Effector memory CD4-positive, alpha-beta T cell (primary cell): Measurements from ENCODE around the gene CHM.

Experiments
- DNase-seq, 3 donors: peaks; one replicate each; pipeline ENCODE4 v3.0.0-alpha.2; 2020
- H3K27ac ChIP-seq: 2 replicates; pipeline ENCODE4 v1.7.0; 2013; ENCODE audit warnings: mild to moderate bottlenecking, low read length, moderate library complexity; ENCODE audit not compliant: insufficient read depth, poor library complexity, severe bottlenecking
- H3K27me3 ChIP-seq: replicated peaks from 2 replicates; pipeline ENCODE4 v1.7.0; 2013; ENCODE audit warnings: mild to moderate bottlenecking, low read length; ENCODE audit not compliant: insufficient read depth, control insufficient read depth, poor library complexity, severe bottlenecking
- H3K36me3 ChIP-seq: 2 replicates; pipeline ENCODE4 v1.7.0; 2013; ENCODE audit warnings: mild to moderate bottlenecking, low read length, moderate library complexity; ENCODE audit not compliant: control insufficient read depth, insufficient read depth
- H3K4me1 ChIP-seq: 2 replicates; pipeline ENCODE4 v1.7.0; 2013; ENCODE audit warnings: low read length, mild to moderate bottlenecking; ENCODE audit not compliant: control insufficient read depth, insufficient read depth, poor library complexity, severe bottlenecking
- H3K4me3 ChIP-seq: 2 replicates; pipeline ENCODE4 v1.7.0; 2013; ENCODE audit warnings: low read length, low read depth, mild to moderate bottlenecking; ENCODE audit not compliant: insufficient read depth, poor library complexity, severe bottlenecking
- H3K9me3 ChIP-seq: 2 replicates; pipeline ENCODE4 v1.7.0; 2013; ENCODE audit warnings: mild to moderate bottlenecking, low read length, moderate library complexity; ENCODE audit not compliant: control insufficient read depth

Gene CHM

GRCh38 chrX:86002076-86002896 is 45.1 kb downstream of the CHM start:
- no peak overlapping the region for H3K4me3 ChIP-seq
- H3K36me3 ChIP-seq: no peaks in the 10 kb centered on the region
- H3K27me3 ChIP-seq: no peaks in the 10 kb centered on the region
- H3K9me3 ChIP-seq: no peaks in the 10 kb centered on the region
- DNase-seq: no peak
- no peak overlapping the region for H3K27ac ChIP-seq
- H3K4me1 ChIP-seq: peaks cover 7% of the 10 kb centered on the region

- Histone ChIP-seq H3K36me3 (no peaks in the 10 kb centered on the region), H3K27me3 (no peaks in the 10 kb centered on the region), H3K9me3 (no peaks in the 10 kb centered on the region), H3K4me3 (no peak overlapping the region), H3K4me1 (peaks cover 7% of the 10 kb centered on the region), H3K27ac (no peak overlapping the region)
- no peak for DNase-seq
These were observed 48.4 kb downstream of the CHM start for GRCh38 chrX:85998954-85999353.

- no peaks in the 10 kb centered on the region for H3K27me3 ChIP-seq
- H3K27ac ChIP-seq: no peak overlapping the region
- DNase-seq: no peak
- H3K4me3 ChIP-seq: no peak overlapping the region
- H3K9me3 ChIP-seq: no peaks in the 10 kb centered on the region
- no peaks in the 10 kb centered on the region for H3K4me1 ChIP-seq
- no peaks in the 10 kb centered on the region for H3K36me3 ChIP-seq
These were observed 50.8 kb downstream of the CHM start for GRCh38 chrX:85996555-85996954.

GRCh38 chrX:85995641-85996040 is 51.7 kb downstream of the CHM start:
- Histone ChIP-seq H3K36me3 (no peaks in the 10 kb centered on the region), H3K27me3 (no peaks in the 10 kb centered on the region), H3K27ac (no peak overlapping the region), H3K4me1 (no peaks in the 10 kb centered on the region), H3K9me3 (no peaks in the 10 kb centered on the region), H3K4me3 (no peak overlapping the region)
- no peak for DNase-seq

GRCh38 chrX:85994797-85995196 is 52.6 kb downstream of the CHM start:
- Histone ChIP-seq H3K27ac (no peak overlapping the region), H3K27me3 (no peaks in the 10 kb centered on the region), H3K4me1 (no peaks in the 10 kb centered on the region), H3K36me3 (no peaks in the 10 kb centered on the region), H3K4me3 (no peak overlapping the region), H3K9me3 (no peaks in the 10 kb centered on the region)
- no peak for DNase-seq

- H3K36me3 ChIP-seq: no peaks in the 10 kb centered on the region
These were observed 53.1 kb downstream of the CHM start for GRCh38 chrX:85994228-85994627.

GRCh38 chrX:85993539-85994197 is 53.7 kb downstream of the CHM start:
- no peak for DNase-seq
- Histone ChIP-seq H3K27me3 (no peaks in the 10 kb centered on the region), H3K27ac (no peak overlapping the region)

More at GRCh38 chrX:85994228-85994627, 53.1 kb downstream of the CHM start:
- no peaks in the 10 kb centered on the region for H3K4me1 ChIP-seq
- no peaks in the 10 kb centered on the region for H3K27me3 ChIP-seq
- no peak for DNase-seq
- H3K4me3 ChIP-seq: no peak overlapping the region
- H3K9me3 ChIP-seq: no peaks in the 10 kb centered on the region
- H3K27ac ChIP-seq: no peak overlapping the region

GRCh38 chrX:85992811-85993229 is 54.5 kb downstream of the CHM start:
- Histone ChIP-seq H3K9me3 (no peaks in the 10 kb centered on the region), H3K4me1 (no peaks in the 10 kb centered on the region), H3K27me3 (no peaks in the 10 kb centered on the region), H3K4me3 (no peak overlapping the region), H3K36me3 (no peaks in the 10 kb centered on the region), H3K27ac (no peak overlapping the region)
- no peak for DNase-seq

More at GRCh38 chrX:85993539-85994197, 53.7 kb downstream of the CHM start:
- Histone ChIP-seq H3K9me3 (no peaks in the 10 kb centered on the region), H3K36me3 (no peaks in the 10 kb centered on the region), H3K4me1 (no peaks in the 10 kb centered on the region), H3K4me3 (no peak overlapping the region)

- no peak for DNase-seq
- Histone ChIP-seq H3K9me3 (no peaks in the 10 kb centered on the region), H3K4me1 (no peaks in the 10 kb centered on the region), H3K4me3 (no peak overlapping the region), H3K27ac (no peak overlapping the region), H3K36me3 (no peaks in the 10 kb centered on the region), H3K27me3 (no peaks in the 10 kb centered on the region)
These were observed 59.0 kb downstream of the CHM start for GRCh38 chrX:85988353-85988752.

GRCh38 chrX:85980286-85980685 is 67.1 kb downstream of the CHM start:
- H3K27ac ChIP-seq: no peak overlapping the region
- no peaks in the 10 kb centered on the region for H3K36me3 ChIP-seq
- H3K4me3 ChIP-seq: no peak overlapping the region
- H3K4me1 ChIP-seq: no peaks in the 10 kb centered on the region
- DNase-seq: no peak
- no peaks in the 10 kb centered on the region for H3K9me3 ChIP-seq
- no peaks in the 10 kb centered on the region for H3K27me3 ChIP-seq
